Activated CD8-positive, alpha-beta T cell treated with anti-CD3 and anti-CD28 coated beads for 36 hours (primary cell): ENCODE data around the gene R3HDM2. TPM values are rescaled to one million over a fixed set of nuclear protein-coding genes. Genes with fewer than 3 reads are reported as not detected.

Experiments used
- ATAC-seq: fragments of 200-7000 bp; cut with Tn5 transposase; one replicate; pipeline ENCODE4 v1.10.0; 2021; ENCODE audit warnings: mild to moderate bottlenecking, moderate library complexity
- CTCF ChIA-PET: fragments of 350-600 bp; sonication (Branson Sonifier 250); formaldehyde crosslinking; loops from one replicate; lab custom pipeline; 2021; ENCODE audit warnings: antibody characterized with exemption; lab: Charles Lee
- POLR2A ChIA-PET: fragments of 350-600 bp; sonication (Branson Sonifier 250); formaldehyde crosslinking; loops from one replicate; lab custom pipeline; 2021; ENCODE audit warnings: antibody characterized with exemption; lab: Charles Lee
- DNase-seq: peaks from one replicate; pipeline ENCODE4 v3.0.0-alpha.2; 2020
- H3K27ac Mint-ChIP-seq: one replicate; pipeline ENCODE4 v1.8.0; 2021; ENCODE audit warnings: mild to moderate bottlenecking, mixed read lengths
- H3K27me3 Mint-ChIP-seq: one replicate; pipeline ENCODE4 v1.8.0; 2021; ENCODE audit warnings: mixed read lengths
- H3K36me3 Mint-ChIP-seq: one replicate; pipeline ENCODE4 v1.8.0; 2021; ENCODE audit warnings: low read depth, mixed read lengths
- H3K4me1 Mint-ChIP-seq: one replicate; pipeline ENCODE4 v1.8.0; 2021; ENCODE audit warnings: low read depth, mixed read lengths
- H3K4me3 Mint-ChIP-seq: one replicate; pipeline ENCODE4 v1.8.0; 2021; ENCODE audit warnings: mild to moderate bottlenecking, moderate library complexity, mixed read lengths
- H3K9me3 Mint-ChIP-seq: one replicate; pipeline ENCODE4 v1.8.0; 2021; ENCODE audit warnings: mixed read lengths
- intact Hi-C: fragments of 100-400 bp; cut with micrococcal nuclease; formaldehyde crosslinking; loops from one replicate; pipeline ENCODE4 v1.10.0; 2022
- total RNA-seq, 2 experiments: library from RNA; stranded (reverse); gene quantifications; one replicate each; pipeline ENCODE4 v1.2.3, GENCODE V29; 2021
- TF ChIP-seq, protein P1 (sequence below): fragments of 200-600 bp; IDR thresholded peaks from one replicate; pipeline ENCODE4 v1.8.0; 2022; ENCODE audit warnings: antibody characterized with exemption, mild to moderate bottlenecking

R3HDM2 gene
- total RNA-seq, 2 experiments from 2014 or later = 33.2 to 44.0 TPM

DNA sequence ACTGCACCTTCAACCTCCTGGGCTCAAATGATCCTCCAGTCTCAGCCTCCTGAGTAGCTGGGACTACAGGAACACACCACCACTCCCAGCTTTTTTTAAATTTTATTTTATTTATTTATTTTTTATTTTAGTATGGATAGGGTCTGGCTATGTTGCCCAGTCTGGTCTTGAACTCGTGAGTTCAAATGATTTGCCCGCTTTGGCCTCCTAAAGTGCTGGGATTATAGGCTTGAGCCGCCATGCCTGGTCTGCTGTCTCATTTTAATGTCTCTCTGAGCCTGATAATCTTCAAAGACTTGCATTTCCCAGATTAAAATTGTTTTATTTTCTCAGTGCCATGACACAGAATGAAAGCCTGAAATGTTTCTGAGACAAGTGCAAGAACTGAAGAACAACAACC is 2.5 kb upstream of the R3HDM2 start:
- Mint-ChIP-seq H3K27ac (no peak overlapping the region), H3K27me3 (no peaks in the 10 kb centered on the region), H3K4me1 (peaks cover 28% of the 10 kb centered on the region), H3K4me3 (no peak overlapping the region), H3K36me3 (peaks cover 7% of the 10 kb centered on the region), H3K9me3 (no peaks in the 10 kb centered on the region)
- TF ChIP-seq, protein P1, sequence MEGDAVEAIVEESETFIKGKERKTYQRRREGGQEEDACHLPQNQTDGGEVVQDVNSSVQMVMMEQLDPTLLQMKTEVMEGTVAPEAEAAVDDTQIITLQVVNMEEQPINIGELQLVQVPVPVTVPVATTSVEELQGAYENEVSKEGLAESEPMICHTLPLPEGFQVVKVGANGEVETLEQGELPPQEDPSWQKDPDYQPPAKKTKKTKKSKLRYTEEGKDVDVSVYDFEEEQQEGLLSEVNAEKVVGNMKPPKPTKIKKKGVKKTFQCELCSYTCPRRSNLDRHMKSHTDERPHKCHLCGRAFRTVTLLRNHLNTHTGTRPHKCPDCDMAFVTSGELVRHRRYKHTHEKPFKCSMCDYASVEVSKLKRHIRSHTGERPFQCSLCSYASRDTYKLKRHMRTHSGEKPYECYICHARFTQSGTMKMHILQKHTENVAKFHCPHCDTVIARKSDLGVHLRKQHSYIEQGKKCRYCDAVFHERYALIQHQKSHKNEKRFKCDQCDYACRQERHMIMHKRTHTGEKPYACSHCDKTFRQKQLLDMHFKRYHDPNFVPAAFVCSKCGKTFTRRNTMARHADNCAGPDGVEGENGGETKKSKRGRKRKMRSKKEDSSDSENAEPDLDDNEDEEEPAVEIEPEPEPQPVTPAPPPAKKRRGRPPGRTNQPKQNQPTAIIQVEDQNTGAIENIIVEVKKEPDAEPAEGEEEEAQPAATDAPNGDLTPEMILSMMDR = no peak
- POLR2A ChIA-PET = interaction anchor here (0.7 to 1.5 kb wide), 3 partner anchors 17 to 42 kb away, joined by 3 to 4 read pairs (median 3); no protein-coding TSS in a partner anchor
- CTCF ChIA-PET = interaction anchor here (0.7 to 5.6 kb wide), 5 partner anchors 19 to 83 kb away, joined by 3 to 29 read pairs (median 15); partner anchors contain the start of genes GLI1 and INHBE
- ATAC-seq (no peak), DNase-seq (no peak)
- intact Hi-C loops = no loop called here

DNA sequence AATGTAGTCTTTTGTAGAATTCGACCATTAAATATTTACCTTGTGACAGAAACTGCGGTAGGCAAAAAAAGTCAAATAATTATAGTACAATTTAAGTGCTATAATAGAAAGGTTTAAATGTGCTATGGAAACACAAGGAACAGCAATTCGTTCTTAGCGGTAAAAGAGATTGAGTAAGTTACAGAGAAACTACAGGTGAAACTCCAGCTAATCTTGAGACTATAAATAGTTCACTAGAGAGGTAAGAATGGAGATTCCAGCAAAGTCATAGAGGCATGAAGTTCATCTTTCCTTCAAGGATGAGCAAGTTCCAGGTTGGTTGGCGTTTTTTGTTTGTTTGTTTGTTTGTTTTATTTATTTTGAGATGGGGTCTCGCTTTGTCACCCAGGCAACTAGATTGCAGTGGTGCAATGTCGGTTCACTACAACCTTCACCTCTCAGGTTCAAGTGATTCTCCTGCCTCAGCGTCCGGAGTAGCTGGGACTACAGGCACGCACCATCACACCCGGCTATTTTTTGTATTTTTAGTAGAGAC is 878 bp upstream of the R3HDM2 start:
- H3K4me3 Mint-ChIP-seq = peak overlapping the region; percentile 93
- DNase-seq = no peak
- ATAC-seq = no peak
- no peaks in the 10 kb centered on the region for H3K9me3 Mint-ChIP-seq
- intact Hi-C loops = no loop called here
- TF ChIP-seq, protein P1 = no peak
- POLR2A ChIA-PET = interaction anchor here (1.0 to 1.2 kb wide), 2 partner anchors 21 to 152 kb away, joined by 3 read pairs; no protein-coding TSS in a partner anchor
- CTCF ChIA-PET = interaction anchor here (1.2 to 5.6 kb wide), 5 partner anchors 21 to 30 kb away, joined by 3 to 29 read pairs (median 15); partner anchors contain the start of genes GLI1 and INHBE
- H3K27ac Mint-ChIP-seq = peak overlapping the region; percentile 99
- H3K36me3 Mint-ChIP-seq = peaks cover 7% of the 10 kb centered on the region
- H3K4me1 Mint-ChIP-seq = peaks cover 36% of the 10 kb centered on the region
- no peaks in the 10 kb centered on the region for H3K27me3 Mint-ChIP-seq

DNA sequence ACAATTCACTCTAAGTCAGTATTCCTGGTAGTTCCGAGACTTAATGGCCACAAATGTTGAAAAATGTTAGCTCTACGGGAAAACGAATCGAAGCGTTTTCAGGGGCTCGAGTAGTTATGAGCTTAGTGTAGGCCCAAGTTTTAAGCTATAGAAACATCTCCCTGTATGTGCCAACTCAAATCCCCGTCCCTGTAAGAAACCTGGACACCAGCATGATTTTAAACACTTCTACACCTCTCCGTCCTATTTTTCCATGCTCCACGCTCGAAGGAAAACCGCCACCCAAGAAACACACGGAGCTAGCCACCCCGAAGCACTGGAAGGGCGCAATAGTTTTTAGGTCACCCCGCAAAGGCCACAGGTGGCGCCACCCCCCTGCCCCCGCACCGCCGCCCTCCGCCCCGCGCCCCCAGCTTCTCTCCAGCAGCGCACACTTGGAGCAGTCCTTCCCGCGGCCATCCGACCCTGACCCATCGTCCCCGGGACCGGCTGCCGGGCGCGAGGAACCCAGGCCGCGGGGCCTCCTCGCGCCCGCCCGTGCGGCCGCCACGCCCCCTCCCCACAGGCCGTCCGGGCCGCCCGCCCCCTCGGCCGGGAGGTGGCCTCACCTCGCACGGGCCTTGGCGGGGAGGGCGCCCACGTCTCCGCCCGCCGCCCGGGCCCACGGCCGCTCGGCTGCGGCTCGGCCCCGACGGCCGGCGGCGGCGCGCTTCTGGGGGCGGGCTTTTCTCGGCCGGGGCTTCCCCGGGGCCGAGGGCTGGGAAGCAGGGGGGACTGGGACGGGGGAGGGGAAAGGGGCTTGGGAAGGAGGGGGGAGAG is 522 bp downstream of the R3HDM2 start:
- Mint-ChIP-seq H3K4me3 (peak overlapping the region; percentile 98), H3K27ac (peak overlapping the region; percentile 100), H3K4me1 (peaks cover 39% of the 10 kb centered on the region), H3K9me3 (no peaks in the 10 kb centered on the region), H3K27me3 (no peaks in the 10 kb centered on the region), H3K36me3 (peaks cover 8% of the 10 kb centered on the region)
- DNase-seq (peak; percentile 56), ATAC-seq (peak; percentile 63)
- TF ChIP-seq, protein P1 = no peak
- ChIA-PET CTCF (interaction anchor here (0.7 to 2.9 kb wide), 8 partner anchors 12 to 187 kb away, joined by 3 to 20 read pairs (median 4); no protein-coding TSS in a partner anchor), POLR2A (interaction anchor here (0.7 to 1.4 kb wide), 10 partner anchors 9 to 320 kb away, joined by 3 to 7 read pairs (median 3); no protein-coding TSS in a partner anchor)
- intact Hi-C loops = no loop called here

DNA sequence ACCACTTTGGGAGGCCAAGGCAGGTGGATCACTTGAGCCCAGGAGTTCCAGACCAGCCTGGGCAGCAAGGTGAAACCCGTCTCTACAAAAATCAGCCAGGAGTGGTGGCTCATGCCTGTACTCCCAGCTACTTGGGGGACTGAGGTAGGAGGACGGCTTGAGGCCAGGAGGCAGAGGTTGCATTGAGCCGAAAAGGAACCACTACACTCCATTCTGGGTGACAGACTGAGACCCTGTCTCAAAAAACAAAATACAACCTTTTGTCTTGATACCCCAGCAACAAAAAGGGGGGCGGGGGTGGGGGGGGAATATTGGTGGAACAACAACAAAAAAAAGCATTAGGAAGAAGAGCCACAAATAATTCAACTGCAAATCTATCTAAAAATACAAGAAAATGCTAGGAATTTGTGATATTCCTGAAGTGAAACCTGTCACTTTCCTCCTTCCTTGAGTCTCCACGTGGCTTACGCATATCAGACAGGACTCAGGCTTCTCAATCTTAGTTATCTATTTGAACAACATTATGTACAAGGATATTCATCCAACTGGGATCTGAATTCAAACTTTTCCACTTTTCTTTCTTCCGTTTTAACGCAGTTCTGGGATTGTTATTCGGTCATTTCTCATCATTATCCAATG is 1.3 kb downstream of the R3HDM2 start:
- H3K4me3 Mint-ChIP-seq = peak overlapping the region; percentile 98
- peaks cover 37% of the 10 kb centered on the region for H3K4me1 Mint-ChIP-seq
- ChIA-PET CTCF (interaction anchor here (0.7 to 2.9 kb wide), 9 partner anchors 11 to 186 kb away, joined by 3 to 20 read pairs (median 4); no protein-coding TSS in a partner anchor), POLR2A (interaction anchor here (0.6 to 1.4 kb wide), 12 partner anchors 8 to 786 kb away, joined by 3 to 7 read pairs (median 3); no protein-coding TSS in a partner anchor)
- ATAC-seq (no peak), DNase-seq (no peak)
- TF ChIP-seq, protein P1 = no peak
- H3K27me3 Mint-ChIP-seq = no peaks in the 10 kb centered on the region
- intact Hi-C loops = no loop called here
- H3K27ac Mint-ChIP-seq = peak overlapping the region; percentile 100
- peaks cover 10% of the 10 kb centered on the region for H3K36me3 Mint-ChIP-seq
- H3K9me3 Mint-ChIP-seq = no peaks in the 10 kb centered on the region
